ENCODE data around the gene RTF1.

The RTF1 gene

DNA sequence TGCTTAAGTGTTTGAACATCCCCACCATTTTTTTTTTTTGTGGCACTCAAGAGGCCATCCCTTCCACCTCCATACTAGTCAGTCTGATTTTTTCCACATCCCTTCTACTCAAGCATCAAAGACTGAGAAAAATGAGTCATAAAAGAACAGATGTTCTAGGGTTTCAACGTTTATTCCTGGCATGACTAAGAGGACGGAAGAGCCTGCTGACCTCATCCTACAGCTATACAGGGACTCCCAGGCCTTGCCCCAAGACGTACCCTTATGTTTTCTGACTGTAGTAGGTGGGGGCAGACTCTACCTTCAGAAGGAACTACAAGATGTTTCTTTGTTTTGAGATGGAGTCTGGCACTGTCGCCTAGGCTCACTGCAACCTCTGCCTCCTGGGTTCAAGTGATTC is 73.5 kb downstream of the RTF1 start:
- no peak for DNase-seq

DNA sequence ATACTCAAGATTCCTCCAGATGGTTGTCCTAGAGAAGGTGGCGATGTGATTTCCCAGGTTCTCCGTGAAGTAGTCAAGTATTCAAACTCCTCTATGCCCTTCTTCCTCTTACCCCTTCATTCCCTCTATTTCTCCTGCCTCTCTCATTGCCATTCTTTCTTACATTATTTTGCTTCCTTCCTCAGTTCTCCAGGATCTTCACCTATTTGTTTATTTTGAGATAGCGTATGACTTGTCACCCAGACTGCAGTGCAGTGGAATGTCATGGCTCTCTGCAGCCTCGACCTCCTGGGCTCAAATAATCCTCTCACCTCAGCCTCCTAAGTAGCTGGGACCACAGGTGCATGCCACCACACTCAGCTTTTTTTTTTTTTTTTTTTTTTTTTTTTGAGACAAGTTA is 75.0 kb downstream of the RTF1 start:
- no peak for DNase-seq

- DNase-seq = no peak
Measured at GRCh38 chr15:41492597-41493204, 75.8 kb downstream of the RTF1 start.

DNA sequence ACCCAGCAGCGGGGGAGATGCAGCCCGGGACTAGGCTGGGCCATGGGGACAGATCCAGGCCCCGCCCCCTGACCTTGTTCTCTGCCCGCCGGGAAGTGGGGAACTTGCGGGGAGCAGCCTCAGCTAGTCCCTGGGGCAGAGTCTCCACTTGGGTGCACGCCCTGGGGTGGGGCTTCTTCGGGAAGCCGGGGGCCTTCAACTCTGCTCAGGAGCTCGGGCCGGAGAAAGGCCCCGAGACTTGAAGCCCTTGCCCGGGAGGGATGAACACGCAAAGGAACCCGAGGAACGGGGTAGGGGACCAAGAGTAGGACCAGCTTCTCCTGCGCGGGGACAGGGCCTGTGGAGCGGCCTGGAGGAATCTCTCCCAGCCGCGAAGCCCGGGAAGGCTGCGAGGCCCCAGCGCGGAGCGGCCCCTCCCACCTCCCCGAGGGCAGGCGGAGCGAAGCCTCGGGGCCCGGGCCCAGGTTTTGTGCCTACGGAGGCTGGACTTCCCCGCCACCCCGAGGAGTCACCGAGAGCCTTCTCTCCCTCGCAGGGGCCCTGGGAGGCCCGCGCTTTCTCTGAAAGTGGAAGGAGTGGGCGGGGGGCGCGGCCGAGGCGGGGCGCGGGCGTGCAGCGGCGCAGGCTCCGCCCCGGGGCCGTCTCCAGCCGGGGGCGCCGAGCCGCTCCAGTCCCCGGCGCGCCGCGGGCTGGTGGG is 76.5 kb downstream of the RTF1 start, which contains the start of gene ITPKA:
Gene ITPKA, plus strand, starts transcription at position 670 of the 697 bp plus-strand sequence. CDS start 54 bp downstream, outside the sequence.
- peak; percentile 71 for DNase-seq

GRCh38 chr15:41493902-41494189 is 77.0 kb downstream of the RTF1 start:
- no peak for DNase-seq

DNA sequence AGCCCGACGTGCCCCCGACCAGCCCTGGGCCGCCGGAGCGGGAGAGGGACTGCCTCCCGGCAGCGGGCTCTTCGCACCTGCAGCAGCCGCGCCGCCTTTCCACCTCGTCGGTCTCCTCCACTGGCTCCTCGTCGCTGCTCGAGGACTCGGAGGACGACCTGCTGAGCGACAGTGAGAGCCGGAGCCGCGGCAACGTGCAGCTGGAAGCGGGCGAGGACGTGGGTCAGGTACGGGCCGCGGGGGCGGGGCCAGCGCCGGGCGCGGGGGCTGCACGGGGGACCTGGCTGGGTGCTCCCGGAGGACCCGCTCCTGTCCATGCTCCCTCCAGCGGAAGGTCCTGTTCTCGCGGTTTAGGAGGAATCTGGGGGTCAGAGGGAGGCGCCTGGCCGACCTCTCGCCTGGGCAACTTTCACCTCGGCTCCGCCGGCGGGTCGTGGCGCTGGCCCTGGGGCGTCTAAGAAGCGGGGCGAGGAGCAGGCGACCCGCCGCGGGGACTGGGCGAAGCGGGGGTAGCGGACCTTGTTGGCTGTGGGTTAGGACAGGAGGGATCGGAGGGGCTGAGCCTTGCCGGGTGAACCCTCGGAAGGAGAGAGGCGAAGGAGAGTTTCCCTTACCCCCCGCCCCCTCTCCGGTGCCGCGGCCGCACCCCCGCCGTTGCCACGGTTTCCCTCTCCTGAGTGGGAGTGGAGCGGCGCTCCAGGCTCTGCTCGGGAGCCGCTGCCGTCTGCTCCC is 77.5 kb downstream of the RTF1 start:
- DNase-seq = no peak

- DNase-seq = no peak
Measured at GRCh38 chr15:41494922-41495735, 78.2 kb downstream of the RTF1 start.

- no peak for DNase-seq
Measured at GRCh38 chr15:41495736-41496599, 79.1 kb downstream of the RTF1 start.

DNA sequence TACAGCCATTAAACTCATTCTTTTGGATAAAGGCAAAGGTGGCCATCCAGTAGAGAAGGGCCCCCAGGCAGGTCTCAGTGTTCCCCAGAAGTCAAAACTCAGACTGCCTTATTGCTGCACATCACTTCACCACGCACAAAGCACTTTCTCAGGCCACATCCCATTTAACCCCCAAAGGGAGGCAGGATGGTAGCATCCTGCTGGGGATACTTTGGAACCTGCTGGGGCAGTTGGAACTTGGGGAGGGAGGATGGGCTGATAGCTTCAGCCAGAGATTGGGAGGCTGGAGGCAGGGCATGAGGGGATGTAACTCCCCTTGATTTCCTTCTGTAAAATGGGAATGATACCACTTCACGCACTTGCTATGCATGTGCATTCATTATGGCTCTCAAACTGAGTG is 81.8 kb downstream of the RTF1 start:
- no peak for DNase-seq

DNA sequence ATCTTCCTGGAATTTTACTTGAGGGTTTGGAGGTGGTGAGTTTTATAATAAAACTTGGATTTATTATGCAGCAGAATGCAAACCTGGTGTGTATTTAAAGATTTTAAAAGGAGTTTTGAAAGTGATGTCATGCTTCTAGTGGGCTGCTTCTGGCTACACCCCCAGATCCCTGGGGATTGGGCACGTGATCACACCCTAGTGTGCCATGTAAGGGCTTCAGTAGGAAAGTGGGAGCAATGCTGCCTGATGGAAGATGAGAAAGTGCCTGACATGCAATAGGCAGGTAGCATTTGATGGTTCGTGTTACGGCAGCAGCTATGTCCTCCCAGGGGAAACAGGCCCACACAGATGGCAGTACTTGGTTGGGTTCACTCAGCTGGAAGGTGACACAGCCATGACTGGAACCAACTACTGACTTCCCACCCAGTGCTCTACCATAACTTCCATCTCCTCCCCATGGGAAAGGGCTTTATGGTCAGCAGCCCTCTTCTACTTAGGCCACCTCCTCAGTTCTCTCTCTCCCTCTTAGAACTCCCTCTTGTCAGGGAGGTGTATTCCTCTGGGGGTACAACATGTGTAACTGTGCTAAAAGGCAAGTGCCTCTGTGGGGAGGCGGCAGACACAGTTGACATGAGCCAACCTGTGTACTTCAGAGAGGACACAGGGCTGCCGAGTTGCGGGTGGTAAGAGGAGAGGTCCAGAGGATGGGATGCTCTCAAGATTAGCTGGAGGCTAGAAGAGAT is 82.4 kb downstream of the RTF1 start:
- no peak for DNase-seq

GRCh38 chr15:41501191-41501917 is 84.5 kb downstream of the RTF1 start:
- DNase-seq = no peak

DNA sequence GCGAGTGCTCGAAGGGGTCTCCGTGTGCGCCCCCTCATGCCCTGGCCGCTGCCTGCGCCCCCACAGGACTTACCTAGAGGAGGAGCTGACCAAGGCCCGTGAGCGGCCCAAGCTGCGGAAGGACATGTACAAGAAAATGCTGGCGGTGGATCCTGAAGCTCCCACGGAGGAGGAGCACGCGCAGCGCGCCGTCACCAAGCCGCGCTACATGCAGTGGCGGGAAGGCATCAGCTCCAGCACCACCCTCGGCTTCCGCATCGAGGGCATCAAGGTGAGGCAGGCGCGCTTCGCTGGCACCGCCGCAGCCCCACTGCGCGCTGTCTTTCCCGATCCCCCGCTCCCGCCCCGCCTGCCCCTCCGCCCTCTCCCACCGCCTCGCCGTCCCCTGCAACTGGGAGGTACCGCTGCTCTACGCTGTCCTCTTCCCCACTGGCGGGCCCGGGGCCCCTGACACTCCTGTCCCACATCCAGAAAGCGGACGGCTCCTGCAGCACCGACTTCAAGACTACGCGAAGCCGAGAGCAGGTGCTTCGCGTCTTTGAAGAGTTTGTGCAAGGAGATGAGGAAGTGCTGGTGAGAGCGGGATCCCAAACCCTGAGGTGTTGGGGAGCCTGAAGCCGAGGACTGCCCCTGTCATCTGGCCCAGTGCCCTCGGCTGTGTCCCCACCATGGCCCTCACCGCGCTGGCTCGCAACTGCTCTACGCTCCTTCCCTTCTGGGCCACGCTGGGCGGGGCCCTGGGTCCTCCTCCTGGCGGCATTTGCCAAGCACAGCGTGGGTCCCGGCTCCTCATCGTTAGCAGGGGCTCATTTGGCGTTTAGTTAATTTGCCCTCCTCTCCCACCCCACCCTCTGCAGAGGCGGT is 85.3 kb downstream of the RTF1 start:
- DNase-seq = no peak

DNA sequence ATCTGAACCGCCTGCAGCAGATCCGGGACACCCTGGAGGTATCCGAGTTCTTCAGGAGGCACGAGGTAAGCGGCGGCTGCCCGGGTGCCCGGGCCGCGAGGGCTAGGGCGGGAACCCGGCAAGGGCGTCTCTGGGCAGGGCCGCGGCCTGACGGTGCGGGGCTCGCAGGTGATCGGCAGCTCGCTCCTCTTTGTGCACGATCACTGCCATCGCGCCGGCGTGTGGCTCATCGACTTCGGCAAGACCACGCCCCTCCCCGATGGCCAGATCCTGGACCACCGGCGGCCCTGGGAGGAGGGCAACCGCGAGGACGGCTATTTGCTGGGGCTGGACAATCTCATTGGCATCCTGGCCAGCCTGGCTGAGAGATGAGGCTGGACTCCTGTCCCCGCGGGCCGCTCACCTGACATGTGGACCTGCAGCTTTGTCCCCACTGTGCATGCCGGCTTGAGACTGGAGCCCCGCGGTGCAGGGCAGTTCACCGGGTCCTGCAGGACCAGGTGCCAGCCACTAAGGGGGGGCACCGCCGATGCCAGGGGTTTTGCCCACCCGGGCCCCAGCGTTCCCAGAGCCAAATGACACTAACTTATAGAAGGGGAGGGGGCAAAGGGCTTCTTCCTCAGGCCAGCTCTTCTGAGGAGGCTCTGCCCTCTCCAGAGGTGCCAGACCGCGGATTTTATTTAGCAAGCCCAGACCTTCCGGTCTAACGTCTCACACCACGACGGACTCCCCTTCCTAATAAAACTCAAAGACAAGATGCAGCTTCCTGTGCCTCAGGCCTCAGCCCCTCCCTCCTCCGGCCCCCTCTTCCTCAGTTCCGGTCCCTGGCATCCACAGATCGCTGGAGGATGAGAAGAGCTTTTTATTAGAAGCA is 86.1 kb downstream of the RTF1 start:
- no peak for DNase-seq

GRCh38 chr15:41503669-41504010 is 86.7 kb downstream of the RTF1 start:
- DNase-seq = no peak

DNA sequence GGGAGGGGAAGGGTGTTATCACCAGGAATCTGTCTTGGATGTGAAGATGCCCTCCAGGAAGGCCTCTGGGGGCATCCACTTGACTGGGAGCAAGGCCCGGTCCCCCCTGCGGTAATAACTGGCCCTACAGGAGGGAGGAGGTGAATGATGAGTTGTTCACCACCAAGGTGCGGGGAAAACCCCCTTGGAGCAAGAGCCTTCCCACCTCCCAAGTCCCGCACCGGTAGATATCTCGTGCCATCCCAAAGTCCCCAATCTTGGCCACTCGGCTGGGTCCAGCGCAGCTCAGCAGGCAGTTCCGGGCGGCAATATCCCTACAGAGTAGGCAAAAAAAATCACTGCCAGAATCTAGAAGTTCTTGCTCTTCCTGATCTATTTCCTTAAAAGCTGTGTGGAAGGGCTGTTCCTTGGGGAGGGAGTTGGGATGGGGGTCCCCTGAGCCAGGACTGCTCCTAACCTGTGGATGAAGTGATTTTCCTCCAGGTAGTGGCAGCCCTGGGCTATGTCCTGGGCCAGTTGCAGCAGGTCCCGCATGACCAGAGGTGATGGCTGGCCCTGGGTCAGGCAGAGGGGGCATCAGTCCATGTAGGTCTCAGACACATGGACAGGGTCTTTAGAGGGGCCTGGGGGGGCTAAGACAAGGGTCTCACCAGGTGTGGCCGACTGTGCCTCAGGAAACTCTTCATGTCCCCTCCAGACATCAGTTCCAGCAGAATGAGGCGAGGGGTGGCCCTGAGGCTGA is 88.0 kb downstream of the RTF1 start:
- DNase-seq = no peak

- no peak for DNase-seq
Measured at GRCh38 chr15:41505776-41506175, 88.9 kb downstream of the RTF1 start.

DNA sequence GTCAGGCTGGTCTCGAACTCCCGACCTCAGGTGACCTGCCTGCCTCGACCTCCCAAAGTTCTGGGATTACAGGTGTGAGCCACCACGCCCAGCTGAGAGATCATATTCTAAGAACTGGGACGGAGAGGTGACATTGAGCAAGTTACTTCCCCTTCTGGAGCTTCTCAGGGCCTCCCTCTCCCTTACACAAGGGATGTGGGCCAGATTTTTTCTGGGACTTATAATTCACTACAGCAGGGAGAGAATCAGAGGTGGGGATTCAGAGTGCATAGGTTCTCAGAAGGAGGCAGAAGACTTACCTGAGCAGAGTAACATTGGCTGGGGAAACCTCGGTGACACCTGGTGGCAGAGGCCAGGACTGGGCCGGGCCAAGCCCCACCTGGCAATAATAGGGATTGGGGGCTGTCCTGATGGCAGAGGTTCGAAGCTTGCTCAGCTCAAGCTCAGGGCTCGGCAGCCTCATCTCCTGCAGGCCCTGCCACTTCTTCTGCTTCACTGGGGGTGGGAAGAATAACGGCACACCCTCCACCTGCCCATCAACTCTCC is 90.0 kb downstream of the RTF1 start:
- no peak for DNase-seq

GRCh38 chr15:41507820-41508290 is 91.0 kb downstream of the RTF1 start:
- DNase-seq = no peak
